NCI-H748 (cell line): ENCODE data around the gene RARB.

Source experiments
- DNase-seq: peaks from one replicate; lab custom pipeline; 2025; ENCODE audit not compliant: unreplicated experiment; lab: John Stamatoyannopoulos, UW

RARB gene

GRCh38 chr3:25502233-25502632 lies 74.2 kb downstream of the RARB start:
- DNase-seq: no peak

GRCh38 chr3:25503898-25504301 lies 75.8 kb downstream of the RARB start:
- no peak for DNase-seq

- DNase-seq: no peak
These were observed 77.5 kb downstream of the RARB start for GRCh38 chr3:25505581-25505980.

GRCh38 chr3:25507811-25508210 lies 79.7 kb downstream of the RARB start:
- DNase-seq: no peak

GRCh38 chr3:25508433-25508832 lies 80.4 kb downstream of the RARB start:
- DNase-seq: no peak

GRCh38 chr3:25508901-25509300 lies 80.8 kb downstream of the RARB start:
- no peak for DNase-seq

GRCh38 chr3:25510797-25511196 lies 82.7 kb downstream of the RARB start:
- no peak for DNase-seq

GRCh38 chr3:25511972-25512721 lies 84.1 kb downstream of the RARB start:
- no peak for DNase-seq

- no peak for DNase-seq
These were observed 85.7 kb downstream of the RARB start for GRCh38 chr3:25513642-25514266.

- DNase-seq: no peak
These were observed 87.1 kb downstream of the RARB start for GRCh38 chr3:25515171-25515570.

- no peak for DNase-seq
These were observed 93.0 kb downstream of the RARB start for GRCh38 chr3:25520926-25521559.

- DNase-seq: no peak
These were observed 99.3 kb downstream of the RARB start for GRCh38 chr3:25527336-25527735.

- DNase-seq: no peak
These were observed 99.7 kb downstream of the RARB start for GRCh38 chr3:25527801-25528200.

GRCh38 chr3:25531971-25532370 lies 103.9 kb downstream of the RARB start:
- DNase-seq: no peak

- DNase-seq: no peak
These were observed 104.5 kb downstream of the RARB start for GRCh38 chr3:25532431-25533162.

GRCh38 chr3:25533399-25533798 lies 105.3 kb downstream of the RARB start:
- DNase-seq: no peak

- no peak for DNase-seq
These were observed 105.9 kb downstream of the RARB start for GRCh38 chr3:25534007-25534406.

- DNase-seq: no peak
These were observed 108.7 kb downstream of the RARB start for GRCh38 chr3:25536521-25537391.

- DNase-seq: no peak
These were observed 109.5 kb downstream of the RARB start for GRCh38 chr3:25537516-25537915.

- peak; percentile 36 for DNase-seq
These were observed 112.2 kb downstream of the RARB start for GRCh38 chr3:25540273-25540672.
